LNCaP clone FGC (cell line): ENCODE data around the gene CHFR.
"Not testable (repeated sequence)": the region's sequence is repeated elsewhere in the genome, so short reads cannot be mapped to it uniquely, and the experiment has no call there.

Experiments
- DNase-seq: peaks from one replicate; pipeline ENCODE4 v3.0.0-alpha.2; 2011; ENCODE audit warnings: low read depth
- H3K4me3 ChIP-seq: 2 replicates; pipeline ENCODE4 v1.5.1; 2011; ENCODE audit warnings: mild to moderate bottlenecking, low read depth, low read length, control low read depth
- TF ChIP-seq, protein P1 (sequence below): IDR thresholded peaks from 2 replicates; pipeline ENCODE4 v1.5.1; 2012; ENCODE audit warnings: mild to moderate bottlenecking; ENCODE audit not compliant: control insufficient read depth, insufficient read depth; ENCODE audit errors: extremely low read depth

The CHFR gene

GRCh38 chr12:132848521-132848920, 38.9 kb downstream of the CHFR start:
- H3K4me3 ChIP-seq = no peak overlapping the region
- DNase-seq = no peak
- TF ChIP-seq, protein P1, sequence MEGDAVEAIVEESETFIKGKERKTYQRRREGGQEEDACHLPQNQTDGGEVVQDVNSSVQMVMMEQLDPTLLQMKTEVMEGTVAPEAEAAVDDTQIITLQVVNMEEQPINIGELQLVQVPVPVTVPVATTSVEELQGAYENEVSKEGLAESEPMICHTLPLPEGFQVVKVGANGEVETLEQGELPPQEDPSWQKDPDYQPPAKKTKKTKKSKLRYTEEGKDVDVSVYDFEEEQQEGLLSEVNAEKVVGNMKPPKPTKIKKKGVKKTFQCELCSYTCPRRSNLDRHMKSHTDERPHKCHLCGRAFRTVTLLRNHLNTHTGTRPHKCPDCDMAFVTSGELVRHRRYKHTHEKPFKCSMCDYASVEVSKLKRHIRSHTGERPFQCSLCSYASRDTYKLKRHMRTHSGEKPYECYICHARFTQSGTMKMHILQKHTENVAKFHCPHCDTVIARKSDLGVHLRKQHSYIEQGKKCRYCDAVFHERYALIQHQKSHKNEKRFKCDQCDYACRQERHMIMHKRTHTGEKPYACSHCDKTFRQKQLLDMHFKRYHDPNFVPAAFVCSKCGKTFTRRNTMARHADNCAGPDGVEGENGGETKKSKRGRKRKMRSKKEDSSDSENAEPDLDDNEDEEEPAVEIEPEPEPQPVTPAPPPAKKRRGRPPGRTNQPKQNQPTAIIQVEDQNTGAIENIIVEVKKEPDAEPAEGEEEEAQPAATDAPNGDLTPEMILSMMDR = no peak

DNA sequence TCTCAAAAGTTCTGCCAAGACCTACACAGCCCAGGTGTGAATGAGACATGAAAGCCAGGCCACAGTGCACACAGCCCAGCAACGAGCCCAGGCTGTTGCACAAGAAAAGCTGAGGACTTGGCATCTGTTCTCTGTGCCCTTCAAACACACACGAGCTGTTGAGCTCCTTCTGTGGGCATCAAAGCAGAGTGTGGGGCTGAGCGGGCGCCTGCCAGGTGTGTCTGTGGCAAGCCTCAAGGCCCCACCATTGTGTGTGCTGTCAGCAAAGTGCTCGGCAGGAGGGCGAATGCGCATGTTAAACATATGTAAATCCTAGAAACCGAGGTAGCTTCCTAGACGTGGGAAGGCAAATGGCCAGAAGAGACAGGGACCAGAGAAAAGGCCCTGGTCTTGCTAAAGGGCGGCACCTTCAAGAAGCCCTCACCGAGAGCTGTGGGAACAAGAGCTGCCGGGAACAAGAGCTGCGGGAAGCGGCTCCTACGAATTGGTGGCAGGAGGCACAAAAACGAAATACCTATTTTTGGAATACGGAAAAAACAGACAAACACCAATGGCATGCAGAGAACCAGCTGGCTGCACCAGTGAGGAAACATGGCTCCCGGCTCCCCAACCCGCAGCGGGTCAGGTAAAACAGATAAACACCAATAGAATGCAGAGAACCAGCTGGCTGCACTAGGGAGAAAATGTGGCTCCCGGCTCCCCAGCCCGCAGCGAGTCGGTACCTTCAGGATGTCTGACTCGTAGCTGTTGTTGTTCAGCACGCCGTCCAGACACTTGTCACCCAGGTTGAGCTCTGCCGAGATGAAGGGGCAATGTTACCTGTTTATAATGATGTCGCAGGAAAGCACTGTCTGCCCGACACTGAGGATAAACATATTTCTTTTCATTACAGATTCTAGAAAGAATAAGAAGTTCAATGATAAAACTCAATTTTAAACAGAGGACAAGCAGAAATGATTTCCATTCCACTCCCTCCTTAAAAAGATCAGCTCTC, 39.7 kb downstream of the CHFR start:
- no peak overlapping the region for H3K4me3 ChIP-seq
- no peak for DNase-seq
- TF ChIP-seq, protein P1 = no peak

DNA sequence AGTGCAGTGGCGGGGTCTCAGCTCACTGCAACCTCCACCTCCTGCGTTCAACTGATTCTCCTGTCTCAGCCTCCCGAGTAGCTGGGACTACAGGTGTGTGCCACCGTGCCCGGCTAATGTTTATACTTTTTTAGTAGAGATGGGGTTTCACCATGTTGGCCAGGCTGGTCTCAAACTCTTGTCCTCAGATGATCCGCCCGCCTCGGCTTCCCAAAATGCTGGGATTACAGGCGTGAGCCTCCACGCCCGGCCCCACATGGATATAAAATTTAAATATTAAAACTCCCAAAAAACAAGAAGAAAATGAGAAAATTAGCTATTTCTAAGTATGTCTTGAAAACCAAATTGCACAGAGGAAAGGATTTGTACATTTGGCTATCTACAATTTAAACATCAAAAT, 42.7 kb downstream of the CHFR start:
- not testable (repeated sequence) for DNase-seq, H3K4me3 ChIP-seq

GRCh38 chr12:132842449-132843045, 44.9 kb downstream of the CHFR start:
- no peak for DNase-seq
- no peak overlapping the region for H3K4me3 ChIP-seq
- TF ChIP-seq, protein P1 = no peak

GRCh38 chr12:132841151-132841550, 46.3 kb downstream of the CHFR start:
- TF ChIP-seq, protein P1 = no peak
- no peak for DNase-seq
- no peak overlapping the region for H3K4me3 ChIP-seq

- DNase-seq = no peak
- TF ChIP-seq, protein P1 = no peak
- no peak overlapping the region for H3K4me3 ChIP-seq
Measured at GRCh38 chr12:132840536-132840935, 46.9 kb downstream of the CHFR start.

DNA sequence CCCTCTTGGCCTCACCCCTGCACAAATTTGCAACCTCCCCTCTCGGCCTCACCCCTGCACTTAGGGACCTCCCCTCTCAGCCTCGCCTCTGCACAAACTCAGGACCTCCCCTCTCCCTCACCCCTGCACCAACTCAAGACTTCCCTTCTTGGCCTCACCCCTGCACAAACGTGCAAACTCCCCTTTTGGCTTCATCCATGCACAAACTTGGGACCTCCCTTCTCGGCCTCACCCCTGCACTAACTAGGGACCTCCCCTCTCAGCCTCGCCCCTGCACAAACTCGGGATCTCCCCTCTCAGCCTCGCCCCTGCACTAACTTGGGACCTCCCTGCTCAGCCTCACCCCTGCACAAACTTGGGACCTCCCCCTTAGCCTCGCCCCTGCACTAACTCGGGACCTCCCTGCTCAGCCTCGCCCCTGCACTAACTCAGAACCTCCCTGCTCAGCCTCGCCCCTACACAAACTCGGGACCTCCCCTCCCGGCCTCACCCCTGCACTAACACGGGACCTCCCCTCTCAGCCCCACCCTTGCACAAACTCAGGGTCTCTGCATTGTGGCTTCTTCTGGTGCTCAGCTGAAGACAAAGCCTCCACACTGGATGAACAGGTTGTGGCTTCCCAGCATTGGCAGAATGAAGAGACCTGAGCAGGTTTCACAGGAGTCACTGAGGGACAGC, 47.7 kb downstream of the CHFR start:
- H3K4me3 ChIP-seq = no peak overlapping the region
- TF ChIP-seq, protein P1 = no peak
- DNase-seq = no peak
